ENCODE measurements around the gene CEP85L. TPM values are rescaled to one million over a fixed set of nuclear protein-coding genes. Genes with fewer than 3 reads are reported as not detected.

The CEP85L gene
- total RNA-seq, 1 donor from 2014 or later = 12.6 TPM

GRCh38 chr6:118559659-118560058 is 91.7 kb downstream of the CEP85L start:
- H2AFZ ChIP-seq (replicated peaks) = no peak overlapping the region
- TF ChIP-seq EZH2phosphoT487 (IDR thresholded peaks at IDR 0.05) (no peak), EZH2 (IDR thresholded peaks at IDR 0.05) (no peak)
- TF ChIP-seq, protein P1, sequence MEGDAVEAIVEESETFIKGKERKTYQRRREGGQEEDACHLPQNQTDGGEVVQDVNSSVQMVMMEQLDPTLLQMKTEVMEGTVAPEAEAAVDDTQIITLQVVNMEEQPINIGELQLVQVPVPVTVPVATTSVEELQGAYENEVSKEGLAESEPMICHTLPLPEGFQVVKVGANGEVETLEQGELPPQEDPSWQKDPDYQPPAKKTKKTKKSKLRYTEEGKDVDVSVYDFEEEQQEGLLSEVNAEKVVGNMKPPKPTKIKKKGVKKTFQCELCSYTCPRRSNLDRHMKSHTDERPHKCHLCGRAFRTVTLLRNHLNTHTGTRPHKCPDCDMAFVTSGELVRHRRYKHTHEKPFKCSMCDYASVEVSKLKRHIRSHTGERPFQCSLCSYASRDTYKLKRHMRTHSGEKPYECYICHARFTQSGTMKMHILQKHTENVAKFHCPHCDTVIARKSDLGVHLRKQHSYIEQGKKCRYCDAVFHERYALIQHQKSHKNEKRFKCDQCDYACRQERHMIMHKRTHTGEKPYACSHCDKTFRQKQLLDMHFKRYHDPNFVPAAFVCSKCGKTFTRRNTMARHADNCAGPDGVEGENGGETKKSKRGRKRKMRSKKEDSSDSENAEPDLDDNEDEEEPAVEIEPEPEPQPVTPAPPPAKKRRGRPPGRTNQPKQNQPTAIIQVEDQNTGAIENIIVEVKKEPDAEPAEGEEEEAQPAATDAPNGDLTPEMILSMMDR (IDR thresholded peaks at IDR 0.05) = no peak
- H3K36me3 ChIP-seq = no peaks in the 10 kb centered on the region
- no peaks in the 10 kb centered on the region for H3K27me3 ChIP-seq
- no peaks in the 10 kb centered on the region for H3K4me1 ChIP-seq
- no peak overlapping the region for H3K27ac ChIP-seq
- no peak overlapping the region for H3K4me3 ChIP-seq
- no peaks in the 10 kb centered on the region for H4K20me1 ChIP-seq (ENCODE audit: low read depth)
- no peaks in the 10 kb centered on the region for H3K79me2 ChIP-seq (ENCODE audit: low read depth)
- H3K9ac ChIP-seq = no peak overlapping the region
- no peaks in the 10 kb centered on the region for H3F3A ChIP-seq (ENCODE audit: low read depth)
- Mint-ChIP-seq H3K27ac (no peak overlapping the region), H3K36me3 (peaks cover 4% of the 10 kb centered on the region), H3K9me3 (no peaks in the 10 kb centered on the region), H3K27me3 (ENCODE audit: insufficient read depth, low read depth) (no peaks in the 10 kb centered on the region), H3K4me1 (no peaks in the 10 kb centered on the region), H3K4me3 (no peak overlapping the region)
- no peaks in the 10 kb centered on the region for H3K9me3 ChIP-seq (ENCODE audit: low read depth)
- no peak for DNase-seq (ENCODE audit: low spot score)
- no peak overlapping the region for H3K4me2 ChIP-seq

DNA sequence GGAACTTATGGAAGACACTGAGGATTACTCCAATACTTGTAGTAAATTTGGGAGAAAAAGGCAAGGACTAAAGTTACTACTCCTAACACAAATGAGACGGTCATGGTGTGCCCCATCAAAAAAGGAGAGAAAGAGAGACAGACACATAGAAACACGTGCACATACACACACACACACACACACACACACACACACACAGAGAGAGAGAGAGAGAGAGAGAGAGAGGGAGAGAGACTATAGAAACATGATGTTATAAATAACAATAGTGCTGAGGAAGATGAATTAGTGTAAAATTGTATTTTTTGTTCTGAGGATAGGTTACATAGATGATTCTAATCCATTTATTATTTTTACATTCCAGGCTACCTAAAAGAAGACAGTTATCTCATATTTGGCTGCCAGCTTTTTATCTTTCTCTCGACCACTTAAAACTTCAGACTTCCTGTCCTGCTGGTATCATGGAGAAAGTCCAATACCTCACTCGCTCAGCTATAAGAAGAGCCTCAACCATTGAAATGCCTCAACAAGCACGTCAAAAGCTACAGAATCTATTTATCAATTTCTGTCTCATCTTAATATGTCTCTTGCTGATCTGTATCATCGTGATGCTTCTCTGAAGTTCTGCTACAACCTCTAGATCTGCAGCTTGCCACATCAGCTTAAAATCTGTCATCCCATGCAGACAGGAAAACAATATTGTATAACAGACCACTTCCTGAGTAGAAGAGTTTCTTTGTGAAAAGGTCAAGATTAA is 92.8 kb downstream of the CEP85L start:
- Histone ChIP-seq H3K79me2 (ENCODE audit: low read depth) (no peaks in the 10 kb centered on the region), H3K9ac (no peak overlapping the region), H3K4me2 (no peak overlapping the region), H3K27ac (no peak overlapping the region), H4K20me1 (ENCODE audit: low read depth) (no peaks in the 10 kb centered on the region), H3K36me3 (no peaks in the 10 kb centered on the region), H3K4me3 (no peak overlapping the region), H3F3A (ENCODE audit: low read depth) (no peaks in the 10 kb centered on the region), H3K27me3 (no peaks in the 10 kb centered on the region), H3K4me1 (no peaks in the 10 kb centered on the region), H2AFZ (replicated peaks) (no peak overlapping the region), H3K9me3 (ENCODE audit: low read depth) (no peaks in the 10 kb centered on the region)
- Mint-ChIP-seq H3K4me3 (no peak overlapping the region), H3K27me3 (ENCODE audit: insufficient read depth, low read depth) (no peaks in the 10 kb centered on the region), H3K27ac (no peak overlapping the region), H3K4me1 (no peaks in the 10 kb centered on the region), H3K9me3 (no peaks in the 10 kb centered on the region), H3K36me3 (peaks cover 4% of the 10 kb centered on the region)
- no peak for DNase-seq (ENCODE audit: low spot score)
- TF ChIP-seq, protein P1 (IDR thresholded peaks at IDR 0.05) = no peak
- TF ChIP-seq EZH2 (IDR thresholded peaks at IDR 0.05) (no peak), EZH2phosphoT487 (IDR thresholded peaks at IDR 0.05) (no peak)

DNA sequence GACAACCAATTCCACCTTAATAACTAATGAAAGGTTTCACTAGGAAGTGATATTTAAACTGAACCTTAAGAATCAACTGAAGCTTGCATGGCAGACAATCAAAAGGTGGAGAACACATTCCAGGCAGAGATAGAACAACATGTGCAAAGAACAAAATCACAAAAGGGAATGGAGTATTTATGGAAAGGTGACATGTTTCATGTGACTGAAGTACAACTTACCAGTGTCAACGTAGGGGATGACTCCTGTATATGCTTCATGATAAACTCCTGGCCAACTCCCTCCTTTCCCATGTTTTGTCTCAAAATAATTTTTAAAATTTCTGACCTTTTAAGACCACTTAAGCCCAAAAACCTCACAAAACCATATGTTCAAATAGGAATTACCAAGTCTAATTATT is 96.7 kb downstream of the CEP85L start:
- H3K27ac ChIP-seq = no peak overlapping the region
- no peak overlapping the region for H3K9ac ChIP-seq
- H3K79me2 ChIP-seq (ENCODE audit: low read depth) = no peaks in the 10 kb centered on the region
- Mint-ChIP-seq H3K4me3 (no peak overlapping the region), H3K4me1 (peaks cover 2% of the 10 kb centered on the region), H3K36me3 (peaks cover 4% of the 10 kb centered on the region), H3K27me3 (ENCODE audit: insufficient read depth, low read depth) (no peaks in the 10 kb centered on the region), H3K9me3 (no peaks in the 10 kb centered on the region), H3K27ac (no peak overlapping the region)
- no peak for DNase-seq (ENCODE audit: low spot score)
- H3K27me3 ChIP-seq = no peaks in the 10 kb centered on the region
- no peaks in the 10 kb centered on the region for H3K9me3 ChIP-seq (ENCODE audit: low read depth)
- no peaks in the 10 kb centered on the region for H4K20me1 ChIP-seq (ENCODE audit: low read depth)
- no peak overlapping the region for H3K4me3 ChIP-seq
- no peaks in the 10 kb centered on the region for H3K36me3 ChIP-seq
- H3F3A ChIP-seq (ENCODE audit: low read depth) = no peaks in the 10 kb centered on the region
- no peaks in the 10 kb centered on the region for H3K4me1 ChIP-seq
- TF ChIP-seq, protein P1 (IDR thresholded peaks at IDR 0.05) = no peak
- TF ChIP-seq EZH2phosphoT487 (IDR thresholded peaks at IDR 0.05) (no peak), EZH2 (IDR thresholded peaks at IDR 0.05) (no peak)
- no peak overlapping the region for H2AFZ ChIP-seq (replicated peaks)
- no peak overlapping the region for H3K4me2 ChIP-seq
